OCI-LY7 (cell line): ENCODE data around the gene IGFALS. TPM values are rescaled to one million over a fixed set of nuclear protein-coding genes. Genes with fewer than 3 reads are reported as not detected.

ENCODE experiments used
- BruUV-seq: library from RNA; stranded (reverse); fragments of 400-500 nt; replicated peaks from 2 replicates; lab custom pipeline; 2021; lab: Mats Ljungman, UMichigan
- CTCF ChIA-PET: fragments of 300-600 bp; sonication (Branson Sonifier 250); formaldehyde crosslinking; loops from one replicate; lab custom pipeline; 2022; ENCODE audit warnings: antibody characterized with exemption; ENCODE audit not compliant: unreplicated experiment; lab: Charles Lee
- POLR2A ChIA-PET: fragments of 300-600 bp; sonication (Branson Sonifier 250); formaldehyde crosslinking; loops from one replicate; lab custom pipeline; 2022; ENCODE audit warnings: antibody characterized with exemption; lab: Charles Lee
- DNase-seq: peaks from one replicate; pipeline ENCODE4 v3.0.0-alpha.2; 2015; ENCODE audit warnings: low spot score
- H2AFZ ChIP-seq: fragments of 200-600 bp; sonication (generic), shearing (Covaris generic); 2 replicates; pipeline ENCODE4 v1.6.1; 2014; ENCODE audit warnings: mild to moderate bottlenecking, antibody characterized with exemption, low read length, moderate library complexity
- H3K27ac ChIP-seq: fragments of 200-600 bp; sonication (generic); 2 replicates; pipeline ENCODE4 v1.5.1; 2014; ENCODE audit warnings: mixed run types, low read depth, mild to moderate bottlenecking, moderate library complexity, low read length, inconsistent platforms; ENCODE audit not compliant: poor library complexity, severe bottlenecking
- H3K36me3 ChIP-seq: fragments of 200-600 bp; sonication (generic); 2 replicates; pipeline ENCODE4 v1.6.1; 2014; ENCODE audit warnings: mild to moderate bottlenecking, antibody characterized with exemption, low read length, moderate library complexity, mixed read lengths; ENCODE audit not compliant: insufficient read depth
- H3K4me1 ChIP-seq: fragments of 200-600 bp; sonication (generic); 2 replicates; pipeline ENCODE4 v1.5.1; 2014; ENCODE audit warnings: mild to moderate bottlenecking, low read length; ENCODE audit not compliant: insufficient read depth, poor library complexity, severe bottlenecking
- H3K4me2 ChIP-seq: fragments of 200-600 bp; sonication (generic); 2 replicates; pipeline ENCODE4 v1.6.1; 2014; ENCODE audit warnings: mild to moderate bottlenecking, low read length
- H3K4me3 ChIP-seq: fragments of 200-600 bp; sonication (generic); 2 replicates; pipeline ENCODE4 v1.5.1; 2014; ENCODE audit warnings: mild to moderate bottlenecking, low read depth, low read length; ENCODE audit not compliant: poor library complexity, severe bottlenecking
- H3K79me2 ChIP-seq: fragments of 200-600 bp; sonication (generic); 2 replicates; pipeline ENCODE4 v1.6.1; 2016; ENCODE audit warnings: low read depth, mild to moderate bottlenecking, low read length, moderate library complexity, mixed read lengths; ENCODE audit not compliant: insufficient read depth
- H3K9me2 ChIP-seq: fragments of 200-600 bp; sonication (generic); 2 replicates; pipeline ENCODE4 v1.6.1; 2016; ENCODE audit warnings: mild to moderate bottlenecking, low read length, mixed read lengths; ENCODE audit not compliant: insufficient read depth
- H3K9me3 ChIP-seq: fragments of 200-600 bp; sonication (generic); 2 replicates; pipeline ENCODE4 v1.6.1; 2014; ENCODE audit warnings: mild to moderate bottlenecking, mixed run types, low read length, mixed read lengths
- H4K20me1 ChIP-seq: fragments of 200-600 bp; sonication (generic); 2 replicates; pipeline ENCODE4 v1.6.1; 2014; ENCODE audit warnings: mild to moderate bottlenecking, antibody characterized with exemption, low read length, moderate library complexity, mixed read lengths; ENCODE audit not compliant: insufficient read depth
- EZH2phosphoT487 ChIP-seq: fragments of 200-600 bp; sonication (generic); IDR thresholded peaks from 2 replicates; pipeline ENCODE4 v1.6.1; 2018; ENCODE audit warnings: low read depth, borderline replicate concordance, mild to moderate bottlenecking, mixed run types, antibody characterized with exemption, low read length, moderate library complexity, mixed read lengths
- intact Hi-C: fragments of 100-400 bp; cut with micrococcal nuclease; formaldehyde crosslinking; loops from one replicate; pipeline ENCODE4 v1.10.0; 2022; ENCODE audit not compliant: unreplicated experiment
- total RNA-seq, 2 experiments: library from RNA; depleted of rRNA in 1 of 2; stranded (reverse); fragments of >200 nt in 1 of 2; shearing (Covaris generic) in 1 of 2; gene quantifications; 2 replicates each; pipeline ENCODE4 v1.2.3, GENCODE V29; 2014 to 2022
- TF ChIP-seq, protein P1 (sequence below): fragments of 200-600 bp; sonication (generic); conservative IDR thresholded peaks from 2 replicates; pipeline ENCODE4 v1.5.1; 2014; ENCODE audit warnings: mild to moderate bottlenecking, antibody characterized with exemption, low read length, moderate library complexity, mixed read lengths

IGFALS gene
- total RNA-seq, 2 experiments from 2014 or later, result 0.13 TPM; not detected in 1

DNA sequence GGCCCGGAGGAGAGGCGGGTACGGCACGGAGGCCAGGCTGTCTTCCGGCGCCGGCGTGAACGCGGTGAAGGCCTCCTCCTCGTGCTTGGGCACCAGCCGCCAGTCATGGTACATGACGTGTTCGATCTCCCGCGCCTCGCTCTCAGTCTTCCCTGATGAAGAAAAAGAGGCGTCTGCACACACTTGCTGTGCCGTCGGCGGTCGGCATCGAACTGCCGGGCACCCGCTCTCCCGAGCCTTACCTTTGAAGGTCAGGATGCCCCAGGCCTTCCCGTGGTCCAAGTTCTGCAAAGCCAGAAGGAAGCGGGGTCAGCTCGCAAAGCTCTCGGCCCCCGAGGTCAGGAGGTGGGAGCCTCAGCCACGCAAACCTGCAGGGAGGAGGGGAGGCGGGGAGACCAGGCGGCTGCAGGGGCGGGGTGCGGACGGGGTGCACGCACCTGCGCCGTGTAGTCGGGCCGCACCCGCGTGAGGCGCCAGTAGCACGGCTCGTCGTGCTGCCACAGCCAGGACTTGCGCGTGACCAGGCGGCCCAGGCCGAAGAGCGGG, 21.1 kb downstream of the IGFALS start, which contains the start of gene EME2:
TSS of gene EME2 (plus strand) at position 449 of the 546 bp plus-strand sequence. CDS start 418 bp downstream, outside the sequence.
- CTCF ChIA-PET, result no interaction called here

DNA sequence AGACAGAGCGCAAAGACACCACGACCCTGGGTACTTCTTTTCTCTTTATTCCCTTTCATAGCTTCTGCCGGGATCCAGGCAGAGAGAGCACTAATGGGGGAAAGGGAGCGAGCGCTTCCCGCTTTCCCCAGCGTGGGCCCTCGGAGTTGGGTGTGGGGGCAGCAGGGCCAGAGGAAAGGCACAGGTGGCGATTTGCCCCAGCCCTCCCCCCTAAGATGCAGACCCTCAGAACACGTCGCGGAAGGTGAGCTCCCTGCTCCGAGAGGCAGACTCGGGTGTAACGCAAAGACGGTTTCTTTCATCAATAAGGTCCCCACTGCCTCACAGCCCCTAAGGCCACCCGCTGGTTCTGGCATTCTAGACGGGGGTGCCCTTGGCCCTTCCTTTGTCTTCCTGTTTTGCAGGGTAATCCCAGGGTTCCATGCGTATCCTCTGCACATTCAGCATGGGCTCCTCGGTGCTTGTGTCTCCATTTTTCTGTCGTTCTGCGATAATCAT, 21.6 kb downstream of the IGFALS start:
- Histone ChIP-seq H3K4me1 (peaks cover 23% of the 10 kb centered on the region), H3K36me3 (peaks cover 67% of the 10 kb centered on the region), H3K4me2 (peak overlapping the region; percentile 100), H3K79me2 (peaks cover 26% of the 10 kb centered on the region; the same call in 1 of the 2 replicates), H3K9me3 (no peaks in the 10 kb centered on the region), H3K9me2 (no peaks in the 10 kb centered on the region), H2AFZ (peak overlapping the region; percentile 40; the same call in 1 of the 2 replicates), H4K20me1 (no peaks in the 10 kb centered on the region), H3K4me3 (peak overlapping the region; percentile 98), H3K27ac (peak overlapping the region; percentile 89)
- CTCF ChIA-PET, result no interaction called here
- intact Hi-C loops, result loop anchor here (2.0 to 5.0 kb wide), 2 partner anchors 65 to 160 kb away; partner anchors contain the start of genes CRAMP1, IFT140 and MAPK8IP3
- TF ChIP-seq, protein P1, sequence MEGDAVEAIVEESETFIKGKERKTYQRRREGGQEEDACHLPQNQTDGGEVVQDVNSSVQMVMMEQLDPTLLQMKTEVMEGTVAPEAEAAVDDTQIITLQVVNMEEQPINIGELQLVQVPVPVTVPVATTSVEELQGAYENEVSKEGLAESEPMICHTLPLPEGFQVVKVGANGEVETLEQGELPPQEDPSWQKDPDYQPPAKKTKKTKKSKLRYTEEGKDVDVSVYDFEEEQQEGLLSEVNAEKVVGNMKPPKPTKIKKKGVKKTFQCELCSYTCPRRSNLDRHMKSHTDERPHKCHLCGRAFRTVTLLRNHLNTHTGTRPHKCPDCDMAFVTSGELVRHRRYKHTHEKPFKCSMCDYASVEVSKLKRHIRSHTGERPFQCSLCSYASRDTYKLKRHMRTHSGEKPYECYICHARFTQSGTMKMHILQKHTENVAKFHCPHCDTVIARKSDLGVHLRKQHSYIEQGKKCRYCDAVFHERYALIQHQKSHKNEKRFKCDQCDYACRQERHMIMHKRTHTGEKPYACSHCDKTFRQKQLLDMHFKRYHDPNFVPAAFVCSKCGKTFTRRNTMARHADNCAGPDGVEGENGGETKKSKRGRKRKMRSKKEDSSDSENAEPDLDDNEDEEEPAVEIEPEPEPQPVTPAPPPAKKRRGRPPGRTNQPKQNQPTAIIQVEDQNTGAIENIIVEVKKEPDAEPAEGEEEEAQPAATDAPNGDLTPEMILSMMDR, result no peak
- no peak for TF ChIP-seq EZH2phosphoT487
- POLR2A ChIA-PET, result interaction anchor here (0.6 to 1.9 kb wide), 2 partner anchors 11 to 56 kb away, joined by 3 to 9 read pairs; partner anchors contain the start of genes NUBP2 and SPSB3
- peak; percentile 55 for DNase-seq
- BruUV-seq, result TSS peak; percentile 99

More for the DNA sequence above, 21.1 kb downstream of the IGFALS start, which contains the start of gene EME2:
- peak within 1 kb of the TSS; percentile 89 for H3K27ac ChIP-seq
- POLR2A ChIA-PET, result interaction anchor here (0.6 to 1.9 kb wide), 2 partner anchors 10 to 56 kb away, joined by 3 to 9 read pairs; partner anchors contain the start of genes NUBP2 and SPSB3
- peaks cover 26% of the 10 kb centered on the region; the same call in 1 of the 2 replicates for H3K79me2 ChIP-seq
- H4K20me1 ChIP-seq, result no peaks in the 10 kb centered on the region
- intact Hi-C loops, result loop anchor here (2.0 to 5.0 kb wide), 2 partner anchors 66 to 160 kb away; partner anchors contain the start of genes CRAMP1, IFT140 and MAPK8IP3
- H3K9me2 ChIP-seq, result no peaks in the 10 kb centered on the region
- peaks cover 23% of the 10 kb centered on the region for H3K4me1 ChIP-seq
- H3K4me2 ChIP-seq, result peak within 1 kb of the TSS; percentile 100
- H3K36me3 ChIP-seq, result peaks cover 67% of the 10 kb centered on the region
- H3K4me3 ChIP-seq, result peak within 1 kb of the TSS; percentile 98
- DNase-seq, result no peak
- BruUV-seq, result TSS peak; percentile 29
- H3K9me3 ChIP-seq, result no peaks in the 10 kb centered on the region
- TF ChIP-seq, protein P1, result no peak
- no peak for TF ChIP-seq EZH2phosphoT487
- peak within 1 kb of the TSS; percentile 40; the same call in 1 of the 2 replicates for H2AFZ ChIP-seq
